Stimulated activated CD4-positive, alpha-beta T cell treated with anti-CD3 and anti-CD28 coated beads, Interleukin-12 subunit alpha, Interleukin-12 subunit beta, amount 100 ng/mL, for 24 hours (primary cell): ENCODE measurements around the gene PRKAG3.

Experiments
- DNase-seq, 2 experiments: peaks; one replicate each; pipeline ENCODE4 v3.0.0-alpha.2; 2020; ENCODE audit warnings: low read depth in 2 of 2

PRKAG3 gene

GRCh38 chr2:218814540-218815243 lies 16.9 kb downstream of the PRKAG3 start:
- no peak for DNase-seq

GRCh38 chr2:218813771-218814460 lies 17.7 kb downstream of the PRKAG3 start:
- DNase-seq: no peak

- no peak for DNase-seq
Measured at GRCh38 chr2:218812861-218813260, 18.7 kb downstream of the PRKAG3 start.

GRCh38 chr2:218812096-218812815 lies 19.3 kb downstream of the PRKAG3 start:
- no peak for DNase-seq

- DNase-seq: no peak
Measured at GRCh38 chr2:218811382-218811781, 20.2 kb downstream of the PRKAG3 start.

GRCh38 chr2:218810256-218810655 lies 21.3 kb downstream of the PRKAG3 start:
- DNase-seq: no peak

- DNase-seq: no peak
Measured at GRCh38 chr2:218809515-218809914, 22.1 kb downstream of the PRKAG3 start.

GRCh38 chr2:218807626-218808025 lies 24.0 kb downstream of the PRKAG3 start:
- no peak for DNase-seq

- no peak for DNase-seq
Measured at GRCh38 chr2:218806346-218806978, 25.1 kb downstream of the PRKAG3 start.

- DNase-seq: no peak
Measured at GRCh38 chr2:218805627-218806026, 26.0 kb downstream of the PRKAG3 start.

GRCh38 chr2:218804817-218805216 lies 26.8 kb downstream of the PRKAG3 start:
- no peak for DNase-seq

GRCh38 chr2:218802386-218802994 lies 29.1 kb downstream of the PRKAG3 start:
- DNase-seq: no peak

- DNase-seq: no peak
Measured at GRCh38 chr2:218799990-218800389, 31.6 kb downstream of the PRKAG3 start.

- no peak for DNase-seq
Measured at GRCh38 chr2:218798767-218799504, 32.7 kb downstream of the PRKAG3 start.

GRCh38 chr2:218796691-218797090 lies 34.9 kb downstream of the PRKAG3 start:
- DNase-seq: no peak

GRCh38 chr2:218792433-218792832 lies 39.2 kb downstream of the PRKAG3 start:
- no peak for DNase-seq

GRCh38 chr2:218788529-218789255 lies 42.9 kb downstream of the PRKAG3 start:
- DNase-seq: no peak

- DNase-seq: no peak
Measured at GRCh38 chr2:218786133-218786532, 45.5 kb downstream of the PRKAG3 start.

GRCh38 chr2:218785103-218785502 lies 46.5 kb downstream of the PRKAG3 start:
- DNase-seq: no peak

GRCh38 chr2:218783688-218784087 lies 47.9 kb downstream of the PRKAG3 start:
- no peak for DNase-seq

- DNase-seq: no peak
Measured at GRCh38 chr2:218782528-218782844, 49.1 kb downstream of the PRKAG3 start.
